Tibial nerve (tissue), 4 donors: ENCODE results near the gene ACKR2.

Experiments used
- CTCF ChIP-seq, 5 experiments: fragments of 200-600 bp in 3 of 5; fragments of 450-650 bp in 2 of 5; sonication (generic) in 3 of 5; IDR thresholded peaks; one replicate each; pipeline ENCODE4 v1.5.1; 2016 to 2019; ENCODE audit warnings: antibody characterized with exemption in 5 of 5, mild to moderate bottlenecking in 3 of 5, moderate library complexity in 2 of 5
- EP300 ChIP-seq, 2 donors: sonication (generic); formaldehyde crosslinking; IDR thresholded peaks; one replicate each; pipeline ENCODE4 v1.6.1; 2017; ENCODE audit warnings: antibody characterized with exemption in 2 of 2, mild to moderate bottlenecking in 1 of 2
- POLR2A ChIP-seq, 2 donors: fragments of 450-650 bp; IDR thresholded peaks; one replicate each; pipeline ENCODE4 v1.6.1; 2017; ENCODE audit warnings: antibody characterized with exemption in 2 of 2, mild to moderate bottlenecking in 2 of 2, moderate library complexity in 2 of 2

GRCh38 chr3:42874749-42875148, 65.5 kb downstream of the ACKR2 start:
- TF ChIP-seq POLR2A (IDR thresholded peaks at IDR 0.05): no peak
- TF ChIP-seq EP300 (IDR thresholded peaks at IDR 0.05): no peak
- no peak for TF ChIP-seq CTCF (IDR thresholded peaks at IDR 0.05)
